ENCODE data around the gene ASB2. TPM values are rescaled to one million over a fixed set of nuclear protein-coding genes. Genes with fewer than 3 reads are reported as not detected.

The ASB2 gene
- total and polyA plus RNA-seq, 2 of the 8 experiments (the other 6 are each of a cell fraction or from before 2014, with no cell fraction given), result 1.0 to 2.1 TPM

DNA sequence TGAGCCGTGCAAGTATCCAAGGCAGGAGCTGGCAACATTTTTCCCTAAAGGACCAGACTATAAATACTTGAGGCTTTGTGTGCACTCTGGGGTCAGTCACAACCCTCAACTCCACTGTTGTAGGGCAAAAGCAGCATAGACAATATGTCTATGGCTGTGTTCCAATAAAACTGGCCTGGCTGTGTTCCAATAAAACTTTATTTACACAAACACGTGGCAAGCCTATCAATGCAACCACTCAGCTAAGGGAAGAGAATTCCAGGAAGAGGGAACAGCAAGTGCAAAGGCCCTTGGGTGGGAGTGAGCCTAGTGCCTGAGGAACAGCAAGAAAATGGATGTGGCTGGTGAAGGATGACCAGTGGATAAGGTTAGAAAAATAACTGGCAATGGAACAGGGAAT, 60.6 kb downstream of the ASB2 start (continued):
- TF ChIP-seq, protein P1, sequence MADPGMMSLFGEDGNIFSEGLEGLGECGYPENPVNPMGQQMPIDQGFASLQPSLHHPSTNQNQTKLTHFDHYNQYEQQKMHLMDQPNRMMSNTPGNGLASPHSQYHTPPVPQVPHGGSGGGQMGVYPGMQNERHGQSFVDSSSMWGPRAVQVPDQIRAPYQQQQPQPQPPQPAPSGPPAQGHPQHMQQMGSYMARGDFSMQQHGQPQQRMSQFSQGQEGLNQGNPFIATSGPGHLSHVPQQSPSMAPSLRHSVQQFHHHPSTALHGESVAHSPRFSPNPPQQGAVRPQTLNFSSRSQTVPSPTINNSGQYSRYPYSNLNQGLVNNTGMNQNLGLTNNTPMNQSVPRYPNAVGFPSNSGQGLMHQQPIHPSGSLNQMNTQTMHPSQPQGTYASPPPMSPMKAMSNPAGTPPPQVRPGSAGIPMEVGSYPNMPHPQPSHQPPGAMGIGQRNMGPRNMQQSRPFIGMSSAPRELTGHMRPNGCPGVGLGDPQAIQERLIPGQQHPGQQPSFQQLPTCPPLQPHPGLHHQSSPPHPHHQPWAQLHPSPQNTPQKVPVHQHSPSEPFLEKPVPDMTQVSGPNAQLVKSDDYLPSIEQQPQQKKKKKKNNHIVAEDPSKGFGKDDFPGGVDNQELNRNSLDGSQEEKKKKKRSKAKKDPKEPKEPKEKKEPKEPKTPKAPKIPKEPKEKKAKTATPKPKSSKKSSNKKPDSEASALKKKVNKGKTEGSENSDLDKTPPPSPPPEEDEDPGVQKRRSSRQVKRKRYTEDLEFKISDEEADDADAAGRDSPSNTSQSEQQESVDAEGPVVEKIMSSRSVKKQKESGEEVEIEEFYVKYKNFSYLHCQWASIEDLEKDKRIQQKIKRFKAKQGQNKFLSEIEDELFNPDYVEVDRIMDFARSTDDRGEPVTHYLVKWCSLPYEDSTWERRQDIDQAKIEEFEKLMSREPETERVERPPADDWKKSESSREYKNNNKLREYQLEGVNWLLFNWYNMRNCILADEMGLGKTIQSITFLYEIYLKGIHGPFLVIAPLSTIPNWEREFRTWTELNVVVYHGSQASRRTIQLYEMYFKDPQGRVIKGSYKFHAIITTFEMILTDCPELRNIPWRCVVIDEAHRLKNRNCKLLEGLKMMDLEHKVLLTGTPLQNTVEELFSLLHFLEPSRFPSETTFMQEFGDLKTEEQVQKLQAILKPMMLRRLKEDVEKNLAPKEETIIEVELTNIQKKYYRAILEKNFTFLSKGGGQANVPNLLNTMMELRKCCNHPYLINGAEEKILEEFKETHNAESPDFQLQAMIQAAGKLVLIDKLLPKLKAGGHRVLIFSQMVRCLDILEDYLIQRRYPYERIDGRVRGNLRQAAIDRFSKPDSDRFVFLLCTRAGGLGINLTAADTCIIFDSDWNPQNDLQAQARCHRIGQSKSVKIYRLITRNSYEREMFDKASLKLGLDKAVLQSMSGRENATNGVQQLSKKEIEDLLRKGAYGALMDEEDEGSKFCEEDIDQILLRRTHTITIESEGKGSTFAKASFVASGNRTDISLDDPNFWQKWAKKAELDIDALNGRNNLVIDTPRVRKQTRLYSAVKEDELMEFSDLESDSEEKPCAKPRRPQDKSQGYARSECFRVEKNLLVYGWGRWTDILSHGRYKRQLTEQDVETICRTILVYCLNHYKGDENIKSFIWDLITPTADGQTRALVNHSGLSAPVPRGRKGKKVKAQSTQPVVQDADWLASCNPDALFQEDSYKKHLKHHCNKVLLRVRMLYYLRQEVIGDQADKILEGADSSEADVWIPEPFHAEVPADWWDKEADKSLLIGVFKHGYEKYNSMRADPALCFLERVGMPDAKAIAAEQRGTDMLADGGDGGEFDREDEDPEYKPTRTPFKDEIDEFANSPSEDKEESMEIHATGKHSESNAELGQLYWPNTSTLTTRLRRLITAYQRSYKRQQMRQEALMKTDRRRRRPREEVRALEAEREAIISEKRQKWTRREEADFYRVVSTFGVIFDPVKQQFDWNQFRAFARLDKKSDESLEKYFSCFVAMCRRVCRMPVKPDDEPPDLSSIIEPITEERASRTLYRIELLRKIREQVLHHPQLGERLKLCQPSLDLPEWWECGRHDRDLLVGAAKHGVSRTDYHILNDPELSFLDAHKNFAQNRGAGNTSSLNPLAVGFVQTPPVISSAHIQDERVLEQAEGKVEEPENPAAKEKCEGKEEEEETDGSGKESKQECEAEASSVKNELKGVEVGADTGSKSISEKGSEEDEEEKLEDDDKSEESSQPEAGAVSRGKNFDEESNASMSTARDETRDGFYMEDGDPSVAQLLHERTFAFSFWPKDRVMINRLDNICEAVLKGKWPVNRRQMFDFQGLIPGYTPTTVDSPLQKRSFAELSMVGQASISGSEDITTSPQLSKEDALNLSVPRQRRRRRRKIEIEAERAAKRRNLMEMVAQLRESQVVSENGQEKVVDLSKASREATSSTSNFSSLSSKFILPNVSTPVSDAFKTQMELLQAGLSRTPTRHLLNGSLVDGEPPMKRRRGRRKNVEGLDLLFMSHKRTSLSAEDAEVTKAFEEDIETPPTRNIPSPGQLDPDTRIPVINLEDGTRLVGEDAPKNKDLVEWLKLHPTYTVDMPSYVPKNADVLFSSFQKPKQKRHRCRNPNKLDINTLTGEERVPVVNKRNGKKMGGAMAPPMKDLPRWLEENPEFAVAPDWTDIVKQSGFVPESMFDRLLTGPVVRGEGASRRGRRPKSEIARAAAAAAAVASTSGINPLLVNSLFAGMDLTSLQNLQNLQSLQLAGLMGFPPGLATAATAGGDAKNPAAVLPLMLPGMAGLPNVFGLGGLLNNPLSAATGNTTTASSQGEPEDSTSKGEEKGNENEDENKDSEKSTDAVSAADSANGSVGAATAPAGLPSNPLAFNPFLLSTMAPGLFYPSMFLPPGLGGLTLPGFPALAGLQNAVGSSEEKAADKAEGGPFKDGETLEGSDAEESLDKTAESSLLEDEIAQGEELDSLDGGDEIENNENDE (IDR thresholded peaks at IDR 0.05; ENCODE audit: insufficient replicate concordance, low read length), result no peak
- TF ChIP-seq HDAC6 (IDR thresholded peaks at IDR 0.05; ENCODE audit: low read depth, low read length), result no peak
- TF ChIP-seq, protein P2, sequence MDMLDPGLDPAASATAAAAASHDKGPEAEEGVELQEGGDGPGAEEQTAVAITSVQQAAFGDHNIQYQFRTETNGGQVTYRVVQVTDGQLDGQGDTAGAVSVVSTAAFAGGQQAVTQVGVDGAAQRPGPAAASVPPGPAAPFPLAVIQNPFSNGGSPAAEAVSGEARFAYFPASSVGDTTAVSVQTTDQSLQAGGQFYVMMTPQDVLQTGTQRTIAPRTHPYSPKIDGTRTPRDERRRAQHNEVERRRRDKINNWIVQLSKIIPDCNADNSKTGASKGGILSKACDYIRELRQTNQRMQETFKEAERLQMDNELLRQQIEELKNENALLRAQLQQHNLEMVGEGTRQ (IDR thresholded peaks at IDR 0.05; ENCODE audit: low read length), result no peak
- no peak for TF ChIP-seq BCL11A (IDR thresholded peaks at IDR 0.05; ENCODE audit: low read depth in 2 of 2, low read length in 2 of 2)
- TF ChIP-seq KDM1A (IDR thresholded peaks at IDR 0.05; ENCODE audit: borderline replicate concordance, low read length), result no peak
- TF ChIP-seq, protein P3, sequence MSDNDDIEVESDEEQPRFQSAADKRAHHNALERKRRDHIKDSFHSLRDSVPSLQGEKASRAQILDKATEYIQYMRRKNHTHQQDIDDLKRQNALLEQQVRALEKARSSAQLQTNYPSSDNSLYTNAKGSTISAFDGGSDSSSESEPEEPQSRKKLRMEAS (IDR thresholded peaks at IDR 0.05), result no peak
- TF ChIP-seq KDM5A (IDR thresholded peaks at IDR 0.05; ENCODE audit: low read length), result no peak
- no peak for TF ChIP-seq EGR1 (IDR thresholded peaks at IDR 0.05; ENCODE audit: borderline replicate concordance, low read depth, low read length)
- no peak for TF ChIP-seq CBX8 (IDR thresholded peaks at IDR 0.05; ENCODE audit: borderline replicate concordance, low read depth, low read length)
- no peak for TF ChIP-seq TCF12 (IDR thresholded peaks at IDR 0.05; ENCODE audit: low read depth, low read length)
- no peak for TF ChIP-seq EP300 (IDR thresholded peaks at IDR 0.05; ENCODE audit: borderline replicate concordance in 1 of 2, low read depth in 2 of 2, low read length in 2 of 2)
